ENCODE results near the gene PJA2.

The PJA2 gene

DNA sequence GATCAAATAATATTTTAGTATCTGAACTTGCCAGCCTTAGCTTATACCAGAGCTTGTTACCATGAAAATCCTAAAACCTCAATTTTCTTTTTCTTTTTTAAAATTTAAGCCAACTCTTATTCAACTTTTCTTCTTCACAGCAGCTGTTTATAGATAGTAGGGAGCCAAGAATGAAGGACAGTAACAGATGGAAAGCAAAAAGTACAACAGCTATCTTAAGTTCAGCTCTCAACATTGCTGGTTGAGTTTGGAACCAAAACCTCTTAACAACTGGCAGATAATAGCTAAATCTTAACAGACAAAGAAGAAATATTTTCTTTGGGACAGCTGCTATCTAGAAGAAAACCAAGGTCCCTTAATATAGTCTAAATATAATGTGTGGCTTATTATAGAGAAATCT lies 74.7 kb downstream of the PJA2 start:
- Histone ChIP-seq H4K20me1 (ENCODE audit: insufficient read depth, low read length) (no peaks in the 10 kb centered on the region), H3F3A (ENCODE audit: insufficient read depth, low read length) (no peaks in the 10 kb centered on the region), H3K79me2 (ENCODE audit: low read length) (no peaks in the 10 kb centered on the region), H3K4me1 (ENCODE audit: low read length) (no peaks in the 10 kb centered on the region), H3K4me2 (ENCODE audit: low read depth, low read length) (no peak overlapping the region), H3K27ac (ENCODE audit: low read length) (no peak overlapping the region), H3K27me3 (replicated peaks; ENCODE audit: insufficient read depth, low read length) (no peaks in the 10 kb centered on the region), H3K9me2 (replicated peaks; ENCODE audit: insufficient read depth, low read length) (no peaks in the 10 kb centered on the region), H2AFZ (ENCODE audit: low read length) (no peak overlapping the region), H3K9me3 (replicated peaks; ENCODE audit: insufficient read depth, low read length) (no peaks in the 10 kb centered on the region), H3K9ac (ENCODE audit: low read length) (no peak overlapping the region), H3K4me3 (ENCODE audit: low read length) (no peak overlapping the region), H3K36me3 (replicated peaks; ENCODE audit: insufficient read depth, low read length) (no peaks in the 10 kb centered on the region)
- no peak for DNase-seq
- no peak for TF ChIP-seq EZH2 (optimal IDR thresholded peaks at IDR 0.05; ENCODE audit: low read depth, low read length)

GRCh38 chr5:109334056-109334455 lies 75.7 kb downstream of the PJA2 start:
- no peak for DNase-seq
- TF ChIP-seq CTCF (IDR thresholded peaks at IDR 0.05; ENCODE audit: low read length) (no peak), EZH2phosphoT487 (IDR thresholded peaks at IDR 0.05; ENCODE audit: low read length) (no peak), EZH2 (optimal IDR thresholded peaks at IDR 0.05; ENCODE audit: low read depth, low read length) (no peak)
- no peak overlapping the region for H3K4me2 ChIP-seq (ENCODE audit: low read depth, low read length)

GRCh38 chr5:109329333-109330237 lies 80.2 kb downstream of the PJA2 start:
- no peaks in the 10 kb centered on the region for H4K20me1 ChIP-seq (ENCODE audit: insufficient read depth, low read length)
- DNase-seq, result no peak
- no peak overlapping the region for H3K4me3 ChIP-seq (ENCODE audit: low read length)
- H3K9me2 ChIP-seq (replicated peaks; ENCODE audit: insufficient read depth, low read length), result no peaks in the 10 kb centered on the region
- no peaks in the 10 kb centered on the region for H3K27me3 ChIP-seq (replicated peaks; ENCODE audit: insufficient read depth, low read length)
- no peak overlapping the region for H3K27ac ChIP-seq (ENCODE audit: low read length)
- TF ChIP-seq EZH2 (optimal IDR thresholded peaks at IDR 0.05; ENCODE audit: low read depth, low read length) (no peak), EZH2phosphoT487 (IDR thresholded peaks at IDR 0.05; ENCODE audit: low read length) (no peak), CTCF (IDR thresholded peaks at IDR 0.05; ENCODE audit: low read length) (no peak)
- H3K4me1 ChIP-seq (ENCODE audit: low read length), result no peaks in the 10 kb centered on the region
- no peaks in the 10 kb centered on the region for H3K9me3 ChIP-seq (replicated peaks; ENCODE audit: insufficient read depth, low read length)
- H2AFZ ChIP-seq (ENCODE audit: low read length), result no peak overlapping the region
- no peaks in the 10 kb centered on the region for H3F3A ChIP-seq (ENCODE audit: insufficient read depth, low read length)
- H3K9ac ChIP-seq (ENCODE audit: low read length), result no peak overlapping the region
- no peak overlapping the region for H3K4me2 ChIP-seq (ENCODE audit: low read depth, low read length)
- no peaks in the 10 kb centered on the region for H3K79me2 ChIP-seq (ENCODE audit: low read length)
- H3K36me3 ChIP-seq (replicated peaks; ENCODE audit: insufficient read depth, low read length), result no peaks in the 10 kb centered on the region

More at GRCh38 chr5:109334056-109334455, 75.7 kb downstream of the PJA2 start:
- Histone ChIP-seq H3K36me3 (replicated peaks; ENCODE audit: insufficient read depth, low read length) (no peaks in the 10 kb centered on the region), H3K4me1 (ENCODE audit: low read length) (no peaks in the 10 kb centered on the region), H3K9me3 (replicated peaks; ENCODE audit: insufficient read depth, low read length) (no peaks in the 10 kb centered on the region), H3K79me2 (ENCODE audit: low read length) (no peaks in the 10 kb centered on the region), H3K9ac (ENCODE audit: low read length) (no peak overlapping the region), H3F3A (ENCODE audit: insufficient read depth, low read length) (no peaks in the 10 kb centered on the region), H3K9me2 (replicated peaks; ENCODE audit: insufficient read depth, low read length) (no peaks in the 10 kb centered on the region), H4K20me1 (ENCODE audit: insufficient read depth, low read length) (no peaks in the 10 kb centered on the region), H2AFZ (ENCODE audit: low read length) (no peak overlapping the region), H3K27ac (ENCODE audit: low read length) (no peak overlapping the region), H3K4me3 (ENCODE audit: low read length) (no peak overlapping the region), H3K27me3 (replicated peaks; ENCODE audit: insufficient read depth, low read length) (no peaks in the 10 kb centered on the region)

DNA sequence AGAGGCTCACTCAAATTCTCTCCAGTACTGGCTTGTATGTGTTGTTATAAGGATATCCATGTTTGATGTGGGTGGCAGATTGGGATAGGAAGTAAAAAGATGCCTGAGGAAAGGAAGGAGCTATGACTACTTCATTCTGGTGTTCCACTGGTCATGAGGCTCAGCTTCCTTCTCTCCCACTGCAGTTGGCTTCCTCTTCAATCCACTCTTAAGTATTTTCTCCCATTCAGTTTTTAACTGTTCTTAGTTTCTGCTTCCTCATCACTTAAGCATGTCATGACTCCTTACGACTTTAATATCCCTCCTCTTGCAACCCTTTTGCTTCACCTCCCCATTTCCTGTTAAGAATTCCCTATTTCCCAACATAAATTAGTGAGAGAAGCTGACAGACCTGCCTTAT lies 81.1 kb downstream of the PJA2 start:
- H2AFZ ChIP-seq (ENCODE audit: low read length), result no peak overlapping the region
- H3F3A ChIP-seq (ENCODE audit: insufficient read depth, low read length), result no peaks in the 10 kb centered on the region
- no peaks in the 10 kb centered on the region for H3K9me2 ChIP-seq (replicated peaks; ENCODE audit: insufficient read depth, low read length)
- no peaks in the 10 kb centered on the region for H3K9me3 ChIP-seq (replicated peaks; ENCODE audit: insufficient read depth, low read length)
- no peak overlapping the region for H3K27ac ChIP-seq (ENCODE audit: low read length)
- H3K27me3 ChIP-seq (replicated peaks; ENCODE audit: insufficient read depth, low read length), result no peaks in the 10 kb centered on the region
- no peaks in the 10 kb centered on the region for H3K4me1 ChIP-seq (ENCODE audit: low read length)
- no peak for DNase-seq
- H4K20me1 ChIP-seq (ENCODE audit: insufficient read depth, low read length), result no peaks in the 10 kb centered on the region
- H3K4me3 ChIP-seq (ENCODE audit: low read length), result no peak overlapping the region
- no peak overlapping the region for H3K4me2 ChIP-seq (ENCODE audit: low read depth, low read length)
- no peak overlapping the region for H3K9ac ChIP-seq (ENCODE audit: low read length)
- H3K36me3 ChIP-seq (replicated peaks; ENCODE audit: insufficient read depth, low read length), result no peaks in the 10 kb centered on the region
- no peaks in the 10 kb centered on the region for H3K79me2 ChIP-seq (ENCODE audit: low read length)
- no peak for TF ChIP-seq EZH2 (optimal IDR thresholded peaks at IDR 0.05; ENCODE audit: low read depth, low read length)
- no peak for TF ChIP-seq EZH2phosphoT487 (IDR thresholded peaks at IDR 0.05; ENCODE audit: low read length)

All from MM.1S (cell line).